Measurements from ENCODE around the gene LRRFIP2. TPM values are rescaled to one million over a fixed set of nuclear protein-coding genes. Genes with fewer than 3 reads are reported as not detected.

Gene LRRFIP2
- total and polyA plus RNA-seq, 2 of the 8 experiments (the other 6 are each of a cell fraction or from before 2014, with no cell fraction given) = 8.8 to 25.6 TPM

DNA sequence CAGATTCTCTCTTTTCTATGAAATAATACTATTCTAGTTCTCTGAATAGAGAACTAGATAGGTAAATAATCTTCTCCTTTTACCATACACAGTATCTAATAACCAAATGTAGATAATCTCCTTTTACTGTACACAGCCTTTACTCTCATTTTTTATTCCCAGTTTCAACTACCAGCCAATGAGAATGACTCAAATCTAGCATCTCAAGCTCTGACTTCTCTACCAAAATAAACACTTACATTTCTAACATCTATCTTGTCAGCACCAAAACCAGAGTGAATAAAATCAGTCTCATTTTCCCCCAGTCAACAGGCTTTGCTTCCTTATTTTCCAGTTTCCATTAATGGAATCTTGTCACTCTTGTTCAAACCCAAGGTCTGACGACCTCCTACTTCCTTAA lies 36.9 kb downstream of the LRRFIP2 start:
- peaks cover 0 to under 1% (median 0%) of the 10 kb centered on the region in 4 experiments; a peak in 2 of 7 replicates for H3K4me1 ChIP-seq (replicated peaks in 1 of 4; ENCODE audit: control insufficient read depth in 3 of 4, insufficient read depth in 4 of 4, low read length in 3 of 4)
- H3K23ac ChIP-seq (ENCODE audit: insufficient read length) = no peak overlapping the region
- H3K18ac ChIP-seq (ENCODE audit: extremely low read depth, low read length) = no peak overlapping the region
- H3K9ac ChIP-seq (replicated peaks in 1 of 4; ENCODE audit: extremely low read depth in 1 of 4, low read depth in 3 of 4, low read length in 3 of 4) = no peak overlapping the region
- DNase-seq (ENCODE audit: low read depth in 1 of 2, low spot score in 2 of 2) (no peak), FAIRE-seq (no peak)
- no peaks in the 10 kb centered on the region; the same call in 1 of the 2 replicates for H3K79me1 ChIP-seq (ENCODE audit: low read depth, low read length)
- no peaks in the 10 kb centered on the region for H3K36me3 ChIP-seq (ENCODE audit: control insufficient read depth in 2 of 4, insufficient read depth in 4 of 4, low read length in 3 of 4)
- POLR2A ChIA-PET (ENCODE audit: partially characterized antibody) = no interaction called here
- no peaks in the 10 kb centered on the region for H3K9me3 ChIP-seq (ENCODE audit: insufficient read depth in 2 of 2, low read depth in 1 of 2, low read length in 1 of 2)
- no peak overlapping the region for H4K8ac ChIP-seq (ENCODE audit: extremely low read depth, insufficient read depth, low read length)
- H2BK120ac ChIP-seq (replicated peaks; ENCODE audit: low read depth, low read length) = no peak overlapping the region
- H3K4ac ChIP-seq (replicated peaks; ENCODE audit: insufficient read length, low read depth, low read length) = no peak overlapping the region
- H3K14ac ChIP-seq (ENCODE audit: insufficient read length) = no peak overlapping the region
- no peaks in the 10 kb centered on the region for H4K20me1 ChIP-seq (replicated peaks in 1 of 2; ENCODE audit: control insufficient read depth in 1 of 2, insufficient read depth in 2 of 2, low read length in 2 of 2)
- no peak overlapping the region for H2BK5ac ChIP-seq (ENCODE audit: low read depth, low read length)
- no peak overlapping the region for H3K4me2 ChIP-seq (ENCODE audit: insufficient read depth in 1 of 2, low read depth in 2 of 2, low read length in 2 of 2)
- H3K27ac ChIP-seq (ENCODE audit: low read depth, low read length) = no peak overlapping the region
- no peak overlapping the region for H3K56ac ChIP-seq (replicated peaks; ENCODE audit: insufficient read length, low read depth, low read length)
- WGBS, 2 experiments (ENCODE audit: extremely low coverage in 1 of 2, insufficient coverage in 1 of 2, insufficient read length in 1 of 2, insufficient replicate concordance in 2 of 2, low coverage in 1 of 2, low lambda C conversion rate in 2 of 2, missing lambda C conversion rate in 1 of 2) = 74 to 100% methylated on average over 1 of the region's 1 CpG
- no peak overlapping the region for H2BK15ac ChIP-seq (ENCODE audit: low read length)
- peaks cover 4% of the 10 kb centered on the region; the same call in 1 of the 2 replicates for H3K23me2 ChIP-seq (ENCODE audit: low read depth, low read length)
- H2BK20ac ChIP-seq (ENCODE audit: low read length) = no peak overlapping the region
- H3K4me3 ChIP-seq (ENCODE audit: extremely low read depth in 1 of 4, insufficient read depth in 2 of 4, low read depth in 3 of 4, low read length in 4 of 4) = no peak overlapping the region
- TF ChIP-seq NANOG (IDR thresholded peaks at IDR 0.05; ENCODE audit: insufficient read depth, low read depth, low read length, poor library complexity, severe bottlenecking) (no peak), YY1 (IDR thresholded peaks at IDR 0.05; ENCODE audit: low read depth, low read length) (no peak), ASH2L (IDR thresholded peaks at IDR 0.05; ENCODE audit: low read length) (no peak)
- TF ChIP-seq, protein P1, sequence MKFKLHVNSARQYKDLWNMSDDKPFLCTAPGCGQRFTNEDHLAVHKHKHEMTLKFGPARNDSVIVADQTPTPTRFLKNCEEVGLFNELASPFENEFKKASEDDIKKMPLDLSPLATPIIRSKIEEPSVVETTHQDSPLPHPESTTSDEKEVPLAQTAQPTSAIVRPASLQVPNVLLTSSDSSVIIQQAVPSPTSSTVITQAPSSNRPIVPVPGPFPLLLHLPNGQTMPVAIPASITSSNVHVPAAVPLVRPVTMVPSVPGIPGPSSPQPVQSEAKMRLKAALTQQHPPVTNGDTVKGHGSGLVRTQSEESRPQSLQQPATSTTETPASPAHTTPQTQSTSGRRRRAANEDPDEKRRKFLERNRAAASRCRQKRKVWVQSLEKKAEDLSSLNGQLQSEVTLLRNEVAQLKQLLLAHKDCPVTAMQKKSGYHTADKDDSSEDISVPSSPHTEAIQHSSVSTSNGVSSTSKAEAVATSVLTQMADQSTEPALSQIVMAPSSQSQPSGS (IDR thresholded peaks at IDR 0.05; ENCODE audit: low read length) = no peak
- CTCF ChIA-PET (ENCODE audit: partially characterized antibody) = no interaction called here
- H2BK12ac ChIP-seq (ENCODE audit: low read depth, low read length) = no peak overlapping the region
- H4K5ac ChIP-seq (ENCODE audit: insufficient read length, low read depth, low read length) = no peak overlapping the region
- no peaks in the 10 kb centered on the region; a peak in 1 of 4 replicates for H3K79me2 ChIP-seq (ENCODE audit: control insufficient read depth in 1 of 2, insufficient read depth in 2 of 2, low read length in 2 of 2)
- H4K91ac ChIP-seq (replicated peaks; ENCODE audit: insufficient read length, low read length) = no peak overlapping the region
- H2AFZ ChIP-seq (ENCODE audit: low read length) = no peak overlapping the region
- no peaks in the 10 kb centered on the region for H3K27me3 ChIP-seq (replicated peaks in 1 of 4; ENCODE audit: control insufficient read depth in 3 of 4, extremely low read depth in 1 of 4, insufficient read depth in 3 of 4, low read length in 3 of 4)
- H2AK5ac ChIP-seq (ENCODE audit: low read depth, low read length) = no peak overlapping the region
